Activated T-cell treated with anti-CD3 and anti-CD28 coated beads, Interleukin-2, amount 50 U/mL, for 4 hours (primary cell): Measurements from ENCODE around the gene PLB1. TPM values are rescaled to one million over a fixed set of nuclear protein-coding genes. Genes with fewer than 3 reads are reported as not detected.

ENCODE experiments used
- ATAC-seq, 2 donors: fragments of 200-7000 bp; cut with Tn5 transposase; one replicate each; pipeline ENCODE4 v1.10.0; 2021
- DNase-seq: peaks from one replicate; pipeline ENCODE4 v3.0.0-alpha.2; 2020
- H3K27me3 Mint-ChIP-seq: one replicate; pipeline ENCODE4 v1.8.0; 2021; ENCODE audit warnings: low read depth, mixed read lengths
- H3K36me3 Mint-ChIP-seq: one replicate; pipeline ENCODE4 v1.8.0; 2022; ENCODE audit warnings: mixed read lengths; ENCODE audit not compliant: insufficient read depth
- H3K4me1 Mint-ChIP-seq: one replicate; pipeline ENCODE4 v1.8.0; 2021; ENCODE audit warnings: low read depth, mixed read lengths
- H3K4me3 Mint-ChIP-seq: one replicate; pipeline ENCODE4 v1.8.0; 2021; ENCODE audit warnings: mild to moderate bottlenecking, moderate library complexity, mixed read lengths
- H3K9me3 Mint-ChIP-seq: one replicate; pipeline ENCODE4 v1.8.0; 2021; ENCODE audit warnings: mixed read lengths
- total RNA-seq, 3 donors: library from RNA; stranded (reverse); gene quantifications; one replicate each; pipeline ENCODE4 v1.2.1, GENCODE V29; 2021

The PLB1 gene
- total RNA-seq, 3 donors from 2014 or later, result 0.05 to 0.10 TPM; not detected in 1

DNA sequence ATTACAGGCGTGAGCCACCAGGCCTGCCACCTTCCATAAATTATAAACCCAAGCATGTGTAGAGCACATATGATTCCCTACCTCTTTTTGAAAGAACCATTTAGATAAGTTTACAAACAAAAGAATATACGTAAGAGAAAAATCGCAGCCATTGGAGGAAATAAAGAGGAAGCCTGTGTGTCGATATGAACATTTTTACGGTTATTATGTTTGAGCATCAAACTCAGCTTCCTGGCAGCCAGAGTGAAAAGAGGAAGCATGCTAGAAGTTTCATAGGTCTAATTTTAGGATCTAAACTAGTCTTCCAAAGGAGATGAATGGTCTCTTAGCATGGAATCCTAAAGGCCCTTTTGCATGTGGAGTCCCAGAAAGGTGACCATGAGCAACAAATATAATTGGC, 104.3 kb downstream of the PLB1 start:
- Mint-ChIP-seq H3K4me3 (no peak overlapping the region), H3K36me3 (no peaks in the 10 kb centered on the region), H3K9me3 (no peaks in the 10 kb centered on the region), H3K27me3 (no peaks in the 10 kb centered on the region), H3K4me1 (peaks cover 12% of the 10 kb centered on the region)
- DNase-seq (no peak), ATAC-seq (no peak)

GRCh38 chr2:28601616-28602015, 105.8 kb downstream of the PLB1 start:
- no peaks in the 10 kb centered on the region for H3K36me3 Mint-ChIP-seq
- no peak for ATAC-seq
- H3K4me1 Mint-ChIP-seq, result peaks cover 10% of the 10 kb centered on the region
- H3K9me3 Mint-ChIP-seq, result no peaks in the 10 kb centered on the region
- no peak overlapping the region for H3K4me3 Mint-ChIP-seq
- H3K27me3 Mint-ChIP-seq, result no peaks in the 10 kb centered on the region
- DNase-seq, result no peak

DNA sequence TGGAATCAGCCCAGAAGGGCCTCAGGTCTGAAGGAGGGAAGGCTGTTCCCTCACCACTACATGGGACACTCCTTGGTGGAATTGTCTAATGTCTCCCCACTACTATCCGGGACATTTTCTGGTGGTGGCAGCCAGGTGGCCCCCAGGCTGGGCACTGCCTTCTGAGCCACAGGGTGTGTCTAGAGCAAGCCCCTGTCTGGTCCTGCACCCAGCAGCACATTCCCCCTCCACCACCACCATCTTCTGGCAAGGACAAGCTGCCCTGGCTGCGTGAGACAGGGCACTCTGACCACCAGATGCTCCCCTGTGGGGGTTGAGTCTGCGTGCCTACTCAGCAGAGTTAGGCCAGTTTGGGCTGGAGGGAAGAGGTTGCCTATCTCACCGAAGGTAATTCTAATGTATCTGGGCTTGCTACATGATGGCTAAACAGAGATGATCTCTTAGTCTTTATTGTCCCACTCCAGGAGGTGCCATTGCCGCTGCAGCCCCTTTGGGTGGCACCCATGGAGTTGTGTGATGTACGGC, 106.3 kb downstream of the PLB1 start:
- H3K4me1 Mint-ChIP-seq, result peaks cover 10% of the 10 kb centered on the region
- H3K4me3 Mint-ChIP-seq, result no peak overlapping the region
- ATAC-seq (no peak), DNase-seq (no peak)
- no peaks in the 10 kb centered on the region for H3K27me3 Mint-ChIP-seq
- no peaks in the 10 kb centered on the region for H3K36me3 Mint-ChIP-seq
- no peaks in the 10 kb centered on the region for H3K9me3 Mint-ChIP-seq

DNA sequence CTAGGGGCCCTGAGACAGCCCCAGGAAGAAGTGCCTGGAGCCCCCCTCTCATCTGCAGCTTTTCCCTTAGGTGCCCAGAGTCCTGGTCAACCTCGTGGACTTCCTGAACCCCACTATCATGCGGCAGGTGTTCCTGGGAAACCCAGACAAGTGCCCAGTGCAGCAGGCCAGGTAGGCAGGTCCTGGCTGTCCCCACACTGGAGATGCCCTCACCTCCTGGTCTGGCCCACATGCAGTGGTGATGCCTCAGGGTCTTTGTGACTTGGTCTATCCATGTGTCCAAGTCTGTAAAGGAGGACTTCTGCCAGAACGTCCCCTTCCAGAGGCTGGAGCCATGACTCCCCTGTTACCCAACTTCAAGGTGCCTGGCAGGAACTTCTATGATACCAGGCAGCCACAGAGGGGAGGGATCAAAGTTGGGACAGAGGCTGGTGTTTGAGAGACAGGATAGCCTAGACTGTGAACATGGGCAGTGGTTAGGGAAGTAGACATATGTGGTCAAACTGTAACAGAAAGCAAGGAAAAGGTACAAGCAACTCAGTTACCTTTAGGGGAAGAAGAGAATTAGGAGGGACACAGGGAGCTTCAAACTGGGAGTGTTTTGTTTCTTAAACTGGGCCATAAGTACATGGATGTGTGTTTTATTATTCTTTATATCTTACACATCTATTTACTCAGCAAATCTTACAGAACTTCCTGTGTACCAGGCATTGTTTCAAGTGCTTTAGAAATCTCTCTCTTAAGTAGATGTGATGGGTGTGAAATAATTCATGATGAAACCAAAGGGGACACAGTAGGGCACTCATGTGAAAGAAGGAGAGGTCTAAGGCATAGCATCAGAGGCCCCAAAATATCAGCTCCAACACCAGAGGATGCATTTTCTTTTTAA, 107.1 kb downstream of the PLB1 start:
- Mint-ChIP-seq H3K4me1 (peaks cover 12% of the 10 kb centered on the region), H3K4me3 (no peak overlapping the region), H3K36me3 (no peaks in the 10 kb centered on the region), H3K27me3 (no peaks in the 10 kb centered on the region), H3K9me3 (no peaks in the 10 kb centered on the region)
- DNase-seq (no peak), ATAC-seq (no peak)

DNA sequence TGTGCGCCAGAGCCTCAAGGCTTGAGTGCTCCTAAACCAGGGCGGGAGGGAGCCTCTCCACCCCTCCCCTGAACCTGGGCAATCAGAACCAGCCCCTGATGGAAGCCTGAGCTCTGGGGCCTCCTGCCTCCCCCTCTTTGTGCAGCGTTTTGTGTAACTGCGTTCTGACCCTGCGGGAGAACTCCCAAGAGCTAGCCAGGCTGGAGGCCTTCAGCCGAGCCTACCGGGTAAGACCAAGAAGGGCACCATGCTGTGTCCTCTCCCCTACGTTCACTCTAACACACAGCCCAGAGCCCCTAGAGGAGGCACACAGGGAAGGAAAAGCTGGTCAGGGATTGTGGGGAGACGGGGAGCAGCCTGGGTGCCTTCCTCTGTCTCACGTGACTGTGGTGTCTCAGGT, 108.0 kb downstream of the PLB1 start:
- H3K4me1 Mint-ChIP-seq, result peaks cover 12% of the 10 kb centered on the region
- ATAC-seq, result no peak
- H3K4me3 Mint-ChIP-seq, result no peak overlapping the region
- H3K27me3 Mint-ChIP-seq, result no peaks in the 10 kb centered on the region
- H3K9me3 Mint-ChIP-seq, result no peaks in the 10 kb centered on the region
- no peak for DNase-seq
- no peaks in the 10 kb centered on the region for H3K36me3 Mint-ChIP-seq

GRCh38 chr2:28604284-28604843, 108.5 kb downstream of the PLB1 start:
- H3K4me1 Mint-ChIP-seq, result peaks cover 15% of the 10 kb centered on the region
- H3K36me3 Mint-ChIP-seq, result no peaks in the 10 kb centered on the region
- ATAC-seq (no peak), DNase-seq (no peak)
- no peaks in the 10 kb centered on the region for H3K9me3 Mint-ChIP-seq
- H3K4me3 Mint-ChIP-seq, result no peak overlapping the region
- no peaks in the 10 kb centered on the region for H3K27me3 Mint-ChIP-seq

DNA sequence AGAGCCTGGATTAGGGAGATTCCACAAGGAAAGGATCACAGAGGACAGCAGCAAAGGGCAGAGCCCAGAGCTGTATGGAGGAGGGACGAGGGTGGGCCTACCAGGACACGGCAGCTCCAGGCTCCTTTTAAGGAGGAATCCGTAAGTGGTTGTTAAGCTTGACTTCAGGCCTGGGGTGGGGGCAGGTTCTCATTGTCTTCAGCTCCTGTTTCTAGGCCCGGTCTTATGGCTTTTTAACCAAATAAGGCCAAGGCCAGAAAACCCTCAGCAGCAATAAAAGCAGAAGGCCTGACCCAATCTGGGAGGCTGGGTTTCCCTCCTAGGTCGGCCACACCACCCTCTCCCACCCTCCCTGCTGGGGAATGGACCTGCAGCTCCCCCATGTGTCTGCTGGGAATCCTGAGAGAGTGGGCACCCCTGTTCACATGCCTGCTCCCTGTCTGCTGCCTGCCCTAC, 111.2 kb downstream of the PLB1 start:
- no peak for ATAC-seq
- H3K27me3 Mint-ChIP-seq, result no peaks in the 10 kb centered on the region

GRCh38 chr2:28607730-28608499, 112.1 kb downstream of the PLB1 start:
- Mint-ChIP-seq H3K4me3 (no peak overlapping the region), H3K9me3 (no peaks in the 10 kb centered on the region)

More for the DNA sequence above, 111.2 kb downstream of the PLB1 start:
- Mint-ChIP-seq H3K4me1 (peaks cover 31% of the 10 kb centered on the region), H3K4me3 (no peak overlapping the region), H3K36me3 (no peaks in the 10 kb centered on the region), H3K9me3 (no peaks in the 10 kb centered on the region)
- DNase-seq, result no peak

DNA sequence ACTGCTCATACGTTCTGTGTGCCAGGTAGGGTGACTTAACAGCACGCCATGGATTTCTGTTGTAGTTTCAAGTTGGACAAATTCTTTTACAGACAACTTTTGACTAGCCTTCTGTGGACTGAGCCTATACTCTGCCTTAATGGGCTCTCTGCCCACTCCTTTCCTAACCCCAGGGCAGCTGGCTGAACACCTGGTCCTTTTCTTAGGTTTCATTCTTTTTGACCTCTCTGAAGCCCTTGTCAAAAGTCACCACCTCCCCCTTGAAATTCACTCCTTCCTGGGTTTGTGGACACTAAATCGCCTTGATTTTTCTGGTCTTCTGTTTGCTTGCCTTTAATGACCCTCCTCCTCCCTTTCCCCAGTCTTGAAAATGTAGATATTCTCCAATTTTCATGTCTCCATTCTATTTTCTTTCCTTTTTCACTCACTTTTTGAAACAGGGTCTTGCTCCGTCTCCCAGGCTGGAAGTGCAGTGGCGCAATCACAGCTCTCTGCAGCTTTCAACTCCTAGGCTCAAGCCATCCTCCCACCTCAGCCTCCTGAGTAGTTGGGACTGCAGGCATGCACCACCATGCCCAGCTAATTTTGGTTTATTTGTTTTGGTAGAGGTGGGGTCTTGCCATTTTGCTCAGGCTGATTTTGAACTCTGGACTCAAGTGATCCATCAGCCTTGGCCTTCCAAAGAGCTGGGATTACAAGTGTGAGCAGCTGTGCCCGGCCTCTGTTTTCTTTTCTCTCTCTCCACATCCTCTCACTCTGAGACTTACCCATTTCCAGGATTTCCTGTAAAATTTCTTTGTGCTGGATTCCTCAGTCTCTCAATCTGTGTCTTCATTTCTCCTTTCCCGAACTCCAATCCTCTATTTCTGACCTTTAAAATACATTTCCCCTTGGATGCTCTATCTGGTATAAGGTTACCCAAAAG, 112.9 kb downstream of the PLB1 start:
- no peak for DNase-seq
- Mint-ChIP-seq H3K4me3 (no peak overlapping the region), H3K36me3 (no peaks in the 10 kb centered on the region), H3K27me3 (no peaks in the 10 kb centered on the region), H3K9me3 (no peaks in the 10 kb centered on the region), H3K4me1 (peaks cover 26% of the 10 kb centered on the region)
- ATAC-seq, result no peak

More at GRCh38 chr2:28607730-28608499, 112.1 kb downstream of the PLB1 start:
- Mint-ChIP-seq H3K36me3 (no peaks in the 10 kb centered on the region), H3K27me3 (no peaks in the 10 kb centered on the region), H3K4me1 (peaks cover 33% of the 10 kb centered on the region)
- ATAC-seq, result no peak
- no peak for DNase-seq

DNA sequence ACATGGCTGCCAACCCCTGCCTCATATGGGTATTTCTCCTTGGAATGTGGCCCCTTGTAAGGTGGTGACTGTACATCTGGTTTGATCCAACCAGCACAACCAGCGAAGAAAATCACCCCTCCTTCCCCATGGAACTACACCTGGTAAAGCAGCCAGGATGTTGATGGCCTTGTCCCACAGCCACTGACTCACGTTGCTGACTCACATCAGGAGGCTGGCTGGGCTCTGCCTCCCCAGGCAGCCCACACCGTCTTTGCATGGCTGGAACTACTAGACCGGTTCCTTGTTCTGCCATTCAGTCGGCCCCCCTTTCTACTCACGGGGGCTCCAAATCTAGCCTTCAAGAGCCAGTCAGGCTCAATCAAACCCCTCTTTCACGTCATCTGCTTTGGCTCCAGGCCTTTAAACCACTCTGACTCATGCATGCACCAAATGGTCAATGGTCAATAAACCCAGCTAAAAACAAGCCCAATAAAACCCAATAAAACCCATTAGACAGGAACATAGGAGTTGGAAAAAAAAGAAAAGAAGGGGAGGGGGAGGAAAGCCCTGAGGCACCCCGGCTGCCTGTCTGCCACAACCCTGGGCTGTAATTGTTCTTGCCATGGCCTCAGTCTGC, 114.8 kb downstream of the PLB1 start:
- DNase-seq, result peak; percentile 27

DNA sequence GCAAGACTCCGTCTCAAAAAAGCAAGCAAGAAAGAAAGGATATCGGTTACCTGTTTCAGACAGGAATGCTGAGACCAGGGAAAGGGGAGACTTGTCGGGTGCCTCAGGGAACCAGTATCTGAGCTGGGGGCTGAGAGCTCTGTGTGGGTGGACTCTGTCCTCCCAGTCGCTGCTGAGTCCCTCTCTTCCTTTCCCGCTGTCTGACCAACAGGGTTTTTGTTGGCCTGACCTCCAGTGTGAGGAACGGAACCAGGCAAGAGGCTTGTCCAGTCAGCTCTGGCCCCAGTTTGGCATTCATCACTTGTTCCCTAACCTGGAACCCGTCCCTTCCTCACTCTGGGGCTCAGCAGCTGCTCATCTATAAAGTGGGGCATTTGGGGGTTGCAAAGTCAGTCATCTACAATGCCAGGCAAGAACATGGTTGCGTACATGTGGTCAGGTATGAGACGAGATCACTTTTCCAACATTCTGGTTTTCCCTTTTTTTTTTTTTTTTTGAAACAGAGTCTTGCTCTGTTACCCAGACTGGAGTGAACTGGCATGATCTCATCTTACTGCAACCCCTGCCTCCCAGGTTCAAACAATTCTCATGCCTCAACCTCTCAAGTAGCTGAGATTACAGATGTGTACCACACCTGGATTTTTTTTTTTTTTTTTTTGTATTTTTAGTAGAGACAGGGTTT, 116.4 kb downstream of the PLB1 start:
- H3K36me3 Mint-ChIP-seq, result no peaks in the 10 kb centered on the region
- no peaks in the 10 kb centered on the region for H3K27me3 Mint-ChIP-seq
- H3K9me3 Mint-ChIP-seq, result no peaks in the 10 kb centered on the region
- peaks cover 25% of the 10 kb centered on the region for H3K4me1 Mint-ChIP-seq
- DNase-seq, result no peak
- ATAC-seq, result no peak
- no peak overlapping the region for H3K4me3 Mint-ChIP-seq

More for the DNA sequence above, 114.8 kb downstream of the PLB1 start:
- ATAC-seq, result peak; percentile 67 to 82
- H3K9me3 Mint-ChIP-seq, result no peaks in the 10 kb centered on the region
- peaks cover 24% of the 10 kb centered on the region for H3K4me1 Mint-ChIP-seq
- H3K36me3 Mint-ChIP-seq, result no peaks in the 10 kb centered on the region
- H3K27me3 Mint-ChIP-seq, result no peaks in the 10 kb centered on the region
- H3K4me3 Mint-ChIP-seq, result no peak overlapping the region

DNA sequence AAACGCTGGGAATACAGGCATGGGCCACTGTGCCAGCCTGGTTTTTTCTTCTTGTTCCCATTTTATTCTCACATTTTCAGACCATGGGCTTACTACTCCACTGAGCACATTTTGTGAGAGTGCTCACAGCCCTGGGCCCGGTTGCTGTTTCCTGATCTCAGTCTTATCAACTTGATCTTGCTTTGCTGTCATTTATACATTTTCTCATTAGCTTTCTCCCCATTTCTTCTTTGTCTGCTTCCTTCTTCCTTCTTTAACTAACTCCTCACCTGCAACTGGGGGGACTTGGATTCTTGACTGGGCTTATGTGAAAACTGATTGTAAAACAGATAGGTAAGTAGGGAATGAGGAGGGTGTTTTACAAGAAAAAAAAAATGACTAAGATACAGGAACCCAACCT, 117.3 kb downstream of the PLB1 start:
- DNase-seq, result no peak
- ATAC-seq, result no peak
- Mint-ChIP-seq H3K4me3 (no peak overlapping the region), H3K36me3 (no peaks in the 10 kb centered on the region), H3K9me3 (no peaks in the 10 kb centered on the region), H3K4me1 (peaks cover 32% of the 10 kb centered on the region), H3K27me3 (no peaks in the 10 kb centered on the region)
